H9 (cell line): ENCODE measurements around the gene COPB2. TPM values are rescaled to one million over a fixed set of nuclear protein-coding genes. Genes with fewer than 3 reads are reported as not detected.

ENCODE experiments used
- DNase-seq: peaks from one replicate; pipeline ENCODE4 v3.0.0-alpha.2; 2017
- H2AFZ ChIP-seq: one replicate; pipeline ENCODE4 v1.6.1; 2013; ENCODE audit warnings: mild to moderate bottlenecking, low read length, control low read depth, moderate library complexity
- H2AK5ac ChIP-seq: 2 replicates; pipeline ENCODE4 v1.6.1; 2013; ENCODE audit warnings: low read length, control low read depth, mixed read lengths; ENCODE audit not compliant: insufficient read length
- H2BK120ac ChIP-seq: one replicate; pipeline ENCODE4 v1.6.1; 2013; ENCODE audit warnings: low read depth, mild to moderate bottlenecking, low read length, control low read depth, inconsistent platforms; ENCODE audit not compliant: poor library complexity, severe bottlenecking
- H2BK12ac ChIP-seq: 2 replicates; pipeline ENCODE4 v1.6.1; 2013; ENCODE audit warnings: low read length, control low read depth, mixed read lengths, low read depth; ENCODE audit not compliant: insufficient read length
- H2BK15ac ChIP-seq: 2 replicates; pipeline ENCODE4 v1.6.1; 2013; ENCODE audit warnings: low read depth, low read length, control low read depth
- H2BK20ac ChIP-seq: one replicate; pipeline ENCODE4 v1.6.1; 2013; ENCODE audit warnings: low read depth, mild to moderate bottlenecking, low read length, control low read depth, inconsistent platforms; ENCODE audit not compliant: poor library complexity, severe bottlenecking
- H2BK5ac ChIP-seq: 2 replicates; pipeline ENCODE4 v1.6.1; 2013; ENCODE audit warnings: low read length, control low read depth, mixed read lengths; ENCODE audit not compliant: insufficient read length
- H3K14ac ChIP-seq: 2 replicates; pipeline ENCODE4 v1.6.1; 2013; ENCODE audit warnings: low read length, control low read depth; ENCODE audit not compliant: insufficient read depth
- H3K18ac ChIP-seq: 2 replicates; pipeline ENCODE4 v1.6.1; 2013; ENCODE audit warnings: low read depth, mild to moderate bottlenecking, mixed read lengths, low read length, control low read depth; ENCODE audit not compliant: insufficient read length
- H3K23ac ChIP-seq: 2 replicates; pipeline ENCODE4 v1.6.1; 2013; ENCODE audit warnings: low read length, control low read depth, mixed read lengths, low read depth; ENCODE audit not compliant: insufficient read length
- H3K23me2 ChIP-seq: 2 replicates; pipeline ENCODE4 v1.6.1; 2013; ENCODE audit warnings: low read depth, mild to moderate bottlenecking, mixed read lengths, low read length, control low read depth; ENCODE audit not compliant: insufficient read length, poor library complexity, severe bottlenecking
- H3K27ac ChIP-seq: 2 replicates; pipeline ENCODE4 v1.5.1; 2013; ENCODE audit warnings: low read length, control low read depth, mixed read lengths, low read depth; ENCODE audit not compliant: insufficient read length
- H3K27me3 ChIP-seq: 2 replicates; pipeline ENCODE4 v1.6.1; 2013; ENCODE audit warnings: low read length, control low read depth, inconsistent platforms; ENCODE audit not compliant: insufficient read depth
- H3K4ac ChIP-seq: 2 replicates; pipeline ENCODE4 v1.6.1; 2013; ENCODE audit warnings: low read depth, mild to moderate bottlenecking, control low read depth, inconsistent platforms, low read length, moderate library complexity
- H3K4me1 ChIP-seq: 2 replicates; pipeline ENCODE4 v1.6.1; 2013; ENCODE audit warnings: low read length, control low read depth, inconsistent platforms; ENCODE audit not compliant: insufficient read depth
- H3K4me2 ChIP-seq: 2 replicates; pipeline ENCODE4 v1.6.1; 2013; ENCODE audit warnings: low read length, control low read depth, mixed read lengths; ENCODE audit not compliant: insufficient read length, insufficient read depth
- H3K56ac ChIP-seq: 2 replicates; pipeline ENCODE4 v1.6.1; 2013; ENCODE audit warnings: low read depth, mild to moderate bottlenecking, mixed read lengths, low read length, control low read depth; ENCODE audit not compliant: insufficient read length
- H3K79me1 ChIP-seq: 2 replicates; pipeline ENCODE4 v1.6.1; 2013; ENCODE audit warnings: low read depth, mild to moderate bottlenecking, moderate library complexity, low read length, control low read depth, inconsistent platforms; ENCODE audit not compliant: insufficient read depth, poor library complexity, severe bottlenecking
- H3K79me2 ChIP-seq: 2 replicates; pipeline ENCODE4 v1.6.1; 2013; ENCODE audit warnings: low read length, control low read depth, inconsistent platforms; ENCODE audit not compliant: insufficient read depth
- H3K9ac ChIP-seq: 2 replicates; pipeline ENCODE4 v1.6.1; 2013; ENCODE audit warnings: low read length, control low read depth, mixed read lengths; ENCODE audit not compliant: insufficient read length; ENCODE audit errors: extremely low read depth
- H3K9me3 ChIP-seq: one replicate; pipeline ENCODE4 v1.6.1; 2013; ENCODE audit warnings: low read depth, low read length, inconsistent platforms; ENCODE audit not compliant: control insufficient read depth
- H3T11ph ChIP-seq: one replicate; pipeline ENCODE4 v1.6.1; 2013; ENCODE audit warnings: mild to moderate bottlenecking, low read length, control low read depth, inconsistent platforms
- H4K20me1 ChIP-seq: one replicate; pipeline ENCODE4 v1.6.1; 2013; ENCODE audit not compliant: control insufficient read depth, insufficient read length, insufficient read depth
- H4K5ac ChIP-seq: 2 replicates; pipeline ENCODE4 v1.6.1; 2013; ENCODE audit warnings: low read depth, mild to moderate bottlenecking, mixed read lengths, low read length, control low read depth; ENCODE audit not compliant: insufficient read length
- H4K8ac ChIP-seq: replicated peaks from 2 replicates; pipeline ENCODE4 v1.6.1; 2013; ENCODE audit warnings: low read length, control low read depth, mixed read lengths, low read depth; ENCODE audit not compliant: insufficient read length
- H4K91ac ChIP-seq: 2 replicates; pipeline ENCODE4 v1.6.1; 2013; ENCODE audit warnings: low read depth, mild to moderate bottlenecking, moderate library complexity, mixed read lengths, low read length, control low read depth; ENCODE audit not compliant: insufficient read length
- H3K27ac Mint-ChIP-seq, 3 experiments: 2 replicates in 2 of 3; 3 replicates in 1 of 3; pipeline ENCODE4 v1.8.0; 2020 to 2021; ENCODE audit warnings: mixed read lengths in 3 of 3, mild to moderate bottlenecking in 1 of 3, moderate library complexity in 1 of 3
- H3K27me3 Mint-ChIP-seq: 2 replicates; pipeline ENCODE4 v1.8.0; 2021; ENCODE audit warnings: low read depth, mild to moderate bottlenecking, moderate library complexity, mixed read lengths
- H3K36me3 Mint-ChIP-seq, 3 experiments: 2 replicates in 2 of 3; 3 replicates in 1 of 3; pipeline ENCODE4 v1.8.0; 2020 to 2021; ENCODE audit warnings: low read depth in 3 of 3, mixed read lengths in 3 of 3; ENCODE audit not compliant: insufficient read depth in 1 of 3
- H3K4me1 Mint-ChIP-seq, 2 experiments: 2 replicates each; pipeline ENCODE4 v1.8.0; 2020; ENCODE audit warnings: mixed read lengths in 2 of 2
- H3K4me3 Mint-ChIP-seq, 2 experiments: 2 replicates in 1 of 2; 3 replicates in 1 of 2; pipeline ENCODE4 v1.8.0; 2020 to 2021; ENCODE audit warnings: mild to moderate bottlenecking in 2 of 2, mixed read lengths in 2 of 2, moderate library complexity in 1 of 2
- H3K9me3 Mint-ChIP-seq, 2 experiments: 2 replicates in 1 of 2; 3 replicates in 1 of 2; pipeline ENCODE4 v1.8.0; 2020; ENCODE audit warnings: mild to moderate bottlenecking in 2 of 2, mixed read lengths in 2 of 2, moderate library complexity in 1 of 2
- CTCF ChIP-seq: fragments of 200-600 bp; sonication (generic); conservative IDR thresholded peaks from 3 replicates; pipeline ENCODE4 v1.8.0; 2021; ENCODE audit warnings: antibody characterized with exemption, mild to moderate bottlenecking
- WGBS: extraction: QIAGEN DNeasy Blood & Tissue Kit; methylation state at CpG from one replicate; pipeline ENCODE4 v1.1.7; 2013; ENCODE audit warnings: missing lambda C conversion rate, low lambda C conversion rate, mixed read lengths; ENCODE audit not compliant: insufficient read length; ENCODE audit errors: extremely low coverage; 5-methylcytosine and 5-hydroxymethylcytosine counted together
- total RNA-seq: library from RNA; stranded (reverse); gene quantifications from 2 replicates; pipeline ENCODE4 v1.2.1, GENCODE V29; 2021

The COPB2 gene
- total RNA-seq, 1 experiment from 2014 or later: 121 TPM

- no peak overlapping the region for H3K9ac ChIP-seq
- H3K27me3 ChIP-seq: no peaks in the 10 kb centered on the region; the same call in 1 of the 2 replicates
- H4K5ac ChIP-seq: no peak overlapping the region
- H3K79me2 ChIP-seq: no peaks in the 10 kb centered on the region
- no peak overlapping the region for H2BK15ac ChIP-seq
- H3K4me1 Mint-ChIP-seq: peaks cover 6 to 11% of the 10 kb centered on the region in 2 experiments
- H3K4ac ChIP-seq: no peak overlapping the region
- no peak overlapping the region for H2AFZ ChIP-seq
- H3K27me3 Mint-ChIP-seq: peaks cover 39% of the 10 kb centered on the region
- no peaks in the 10 kb centered on the region for H4K20me1 ChIP-seq
- no peak overlapping the region for H4K8ac ChIP-seq
- no peak overlapping the region for H3T11ph ChIP-seq
- H3K18ac ChIP-seq: no peak overlapping the region
- no peak overlapping the region for H4K91ac ChIP-seq
- H2BK12ac ChIP-seq: no peak overlapping the region
- H2BK5ac ChIP-seq: no peak overlapping the region
- DNase-seq: no peak
- H3K36me3 Mint-ChIP-seq: no peaks in the 10 kb centered on the region; a peak in 1 of 7 replicates
- H3K27ac Mint-ChIP-seq: no peak overlapping the region
- no peak overlapping the region for H3K23ac ChIP-seq
- no peak overlapping the region for H3K4me2 ChIP-seq
- H2BK120ac ChIP-seq: no peak overlapping the region
- H2AK5ac ChIP-seq: no peak overlapping the region
- no peaks in the 10 kb centered on the region for H3K79me1 ChIP-seq
- WGBS: no CpG with 5 or more reads among the region's 5 CpGs
- TF ChIP-seq CTCF: no peak
- no peak overlapping the region for H2BK20ac ChIP-seq
- H3K56ac ChIP-seq: no peak overlapping the region
- no peak overlapping the region; a peak in 1 of 5 replicates for H3K4me3 Mint-ChIP-seq
- no peak overlapping the region for H3K14ac ChIP-seq
- H3K9me3 Mint-ChIP-seq: no peaks in the 10 kb centered on the region; a peak in 1 of 5 replicates
- no peak overlapping the region for H3K27ac ChIP-seq
- H3K4me1 ChIP-seq: no peaks in the 10 kb centered on the region
- H3K9me3 ChIP-seq: no peaks in the 10 kb centered on the region
- no peaks in the 10 kb centered on the region for H3K23me2 ChIP-seq
Measured at GRCh38 chr3:139324456-139324855, 65.0 kb downstream of the COPB2 start.
